ENCODE measurements around the gene TNFRSF18.

DNA sequence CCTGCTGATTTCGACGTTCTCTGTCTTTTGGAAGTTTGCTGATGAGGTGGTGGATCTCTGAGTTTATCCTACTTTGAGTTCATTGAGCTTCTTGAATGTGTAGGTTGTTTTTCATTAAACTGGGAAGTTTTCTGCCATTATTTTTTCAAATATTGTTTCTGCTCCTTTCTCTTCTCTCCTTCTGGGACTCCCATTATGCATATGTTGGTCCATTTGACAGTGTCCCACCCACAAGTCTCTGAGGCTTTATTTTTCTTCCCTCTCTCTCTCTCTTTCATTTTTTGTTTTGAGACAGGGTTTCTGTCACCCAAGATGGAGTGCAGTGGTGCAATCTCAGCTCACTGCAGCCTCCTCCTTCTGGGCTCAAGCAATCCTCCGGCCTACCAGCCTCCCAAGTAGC is 11.7 kb downstream of the TNFRSF18 start:
- TF ChIP-seq, protein P1, sequence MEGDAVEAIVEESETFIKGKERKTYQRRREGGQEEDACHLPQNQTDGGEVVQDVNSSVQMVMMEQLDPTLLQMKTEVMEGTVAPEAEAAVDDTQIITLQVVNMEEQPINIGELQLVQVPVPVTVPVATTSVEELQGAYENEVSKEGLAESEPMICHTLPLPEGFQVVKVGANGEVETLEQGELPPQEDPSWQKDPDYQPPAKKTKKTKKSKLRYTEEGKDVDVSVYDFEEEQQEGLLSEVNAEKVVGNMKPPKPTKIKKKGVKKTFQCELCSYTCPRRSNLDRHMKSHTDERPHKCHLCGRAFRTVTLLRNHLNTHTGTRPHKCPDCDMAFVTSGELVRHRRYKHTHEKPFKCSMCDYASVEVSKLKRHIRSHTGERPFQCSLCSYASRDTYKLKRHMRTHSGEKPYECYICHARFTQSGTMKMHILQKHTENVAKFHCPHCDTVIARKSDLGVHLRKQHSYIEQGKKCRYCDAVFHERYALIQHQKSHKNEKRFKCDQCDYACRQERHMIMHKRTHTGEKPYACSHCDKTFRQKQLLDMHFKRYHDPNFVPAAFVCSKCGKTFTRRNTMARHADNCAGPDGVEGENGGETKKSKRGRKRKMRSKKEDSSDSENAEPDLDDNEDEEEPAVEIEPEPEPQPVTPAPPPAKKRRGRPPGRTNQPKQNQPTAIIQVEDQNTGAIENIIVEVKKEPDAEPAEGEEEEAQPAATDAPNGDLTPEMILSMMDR (IDR thresholded peaks at IDR 0.05), result no peak
- no peak for TF ChIP-seq POLR2A (IDR thresholded peaks at IDR 0.05)

Measured in right lobe of liver (tissue), 4 donors.